Thyroid gland (tissue), 4 donors: Measurements from ENCODE around the gene PDE4B.

Experiments used
- POLR2A ChIP-seq, 2 donors: fragments of 450-650 bp; IDR thresholded peaks; one replicate each; pipeline ENCODE4 v1.6.1; 2017; ENCODE audit warnings: antibody characterized with exemption in 2 of 2, mild to moderate bottlenecking in 2 of 2, moderate library complexity in 1 of 2
- TF ChIP-seq, protein P1 (sequence below), 6 experiments: fragments of 200-600 bp in 3 of 6; fragments of 450-650 bp in 3 of 6; sonication (generic) in 3 of 6; IDR thresholded peaks; one replicate each; pipeline ENCODE4 v1.5.1; 2016 to 2019; ENCODE audit warnings: antibody characterized with exemption in 6 of 6, mild to moderate bottlenecking in 2 of 6, inconsistent platforms in 1 of 6, moderate library complexity in 1 of 6

DNA sequence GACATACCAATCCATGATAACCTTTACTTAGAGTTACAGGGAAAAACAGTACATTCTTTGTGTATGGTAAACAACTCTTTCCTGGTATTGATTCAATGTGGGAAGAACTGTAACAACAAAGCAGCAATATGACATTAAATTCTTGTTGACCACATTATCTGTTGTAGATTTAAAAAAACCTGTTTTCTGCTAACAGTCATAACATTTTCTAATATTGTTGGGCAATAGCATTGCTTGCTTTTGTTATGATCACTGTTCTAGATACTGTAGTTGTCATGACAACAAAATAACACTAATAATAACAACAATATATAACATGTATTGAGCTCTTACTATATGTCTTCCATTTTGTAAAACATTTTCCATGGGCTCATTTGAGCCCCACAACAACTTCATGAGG, 54.2 kb downstream of the PDE4B start:
- TF ChIP-seq, protein P1, sequence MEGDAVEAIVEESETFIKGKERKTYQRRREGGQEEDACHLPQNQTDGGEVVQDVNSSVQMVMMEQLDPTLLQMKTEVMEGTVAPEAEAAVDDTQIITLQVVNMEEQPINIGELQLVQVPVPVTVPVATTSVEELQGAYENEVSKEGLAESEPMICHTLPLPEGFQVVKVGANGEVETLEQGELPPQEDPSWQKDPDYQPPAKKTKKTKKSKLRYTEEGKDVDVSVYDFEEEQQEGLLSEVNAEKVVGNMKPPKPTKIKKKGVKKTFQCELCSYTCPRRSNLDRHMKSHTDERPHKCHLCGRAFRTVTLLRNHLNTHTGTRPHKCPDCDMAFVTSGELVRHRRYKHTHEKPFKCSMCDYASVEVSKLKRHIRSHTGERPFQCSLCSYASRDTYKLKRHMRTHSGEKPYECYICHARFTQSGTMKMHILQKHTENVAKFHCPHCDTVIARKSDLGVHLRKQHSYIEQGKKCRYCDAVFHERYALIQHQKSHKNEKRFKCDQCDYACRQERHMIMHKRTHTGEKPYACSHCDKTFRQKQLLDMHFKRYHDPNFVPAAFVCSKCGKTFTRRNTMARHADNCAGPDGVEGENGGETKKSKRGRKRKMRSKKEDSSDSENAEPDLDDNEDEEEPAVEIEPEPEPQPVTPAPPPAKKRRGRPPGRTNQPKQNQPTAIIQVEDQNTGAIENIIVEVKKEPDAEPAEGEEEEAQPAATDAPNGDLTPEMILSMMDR (IDR thresholded peaks at IDR 0.05): no peak
- no peak for TF ChIP-seq POLR2A (IDR thresholded peaks at IDR 0.05)
